Ishikawa (cell line): ENCODE results near the gene AP3S1.

Experiments used
- CEBPB ChIP-seq: IDR thresholded peaks from 2 replicates; pipeline ENCODE4 v1.6.1; 2012
- EP300 ChIP-seq: IDR thresholded peaks from 2 replicates; pipeline ENCODE4 v1.6.1; 2012; ENCODE audit warnings: borderline replicate concordance
- FOXM1 ChIP-seq: IDR thresholded peaks from 2 replicates; pipeline ENCODE4 v1.6.1; 2012; ENCODE audit warnings: low read depth, borderline replicate concordance
- NFIC ChIP-seq: IDR thresholded peaks from 2 replicates; pipeline ENCODE4 v1.6.1; 2012
- YY1 ChIP-seq: IDR thresholded peaks from 2 replicates; pipeline ENCODE4 v1.6.1; 2012; ENCODE audit warnings: low read depth
- TF ChIP-seq, protein P1 (sequence below): IDR thresholded peaks from 2 replicates; pipeline ENCODE4 v1.6.1; 2012
- TF ChIP-seq, protein P2 (sequence below): IDR thresholded peaks from 2 replicates; pipeline ENCODE4 v1.6.1; 2012; ENCODE audit warnings: low read depth, mild to moderate bottlenecking
- TF ChIP-seq, protein P3 (sequence below): IDR thresholded peaks from 2 replicates; pipeline ENCODE4 v1.6.1; 2012

DNA sequence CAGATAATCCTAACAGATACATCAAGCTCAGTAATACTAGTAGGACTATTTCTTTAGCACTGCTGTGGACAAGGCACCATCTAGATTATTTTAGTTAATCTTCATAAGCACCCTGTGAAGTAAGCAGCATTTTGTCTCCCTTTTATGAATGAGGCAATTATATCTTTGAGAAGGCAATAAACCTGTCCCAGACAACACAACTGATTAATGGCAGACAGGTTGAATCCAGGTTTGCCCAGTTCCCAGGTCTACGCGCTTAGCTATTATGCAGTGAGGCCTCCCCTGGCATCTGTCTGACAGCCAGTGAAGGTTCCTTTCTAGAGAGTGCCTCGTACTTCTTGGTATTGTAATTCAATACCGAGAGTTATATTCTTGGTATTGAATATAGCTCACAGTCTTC lies 110.9 kb downstream of the AP3S1 start:
- TF ChIP-seq, protein P1, sequence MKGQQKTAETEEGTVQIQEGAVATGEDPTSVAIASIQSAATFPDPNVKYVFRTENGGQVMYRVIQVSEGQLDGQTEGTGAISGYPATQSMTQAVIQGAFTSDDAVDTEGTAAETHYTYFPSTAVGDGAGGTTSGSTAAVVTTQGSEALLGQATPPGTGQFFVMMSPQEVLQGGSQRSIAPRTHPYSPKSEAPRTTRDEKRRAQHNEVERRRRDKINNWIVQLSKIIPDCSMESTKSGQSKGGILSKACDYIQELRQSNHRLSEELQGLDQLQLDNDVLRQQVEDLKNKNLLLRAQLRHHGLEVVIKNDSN, result no peak
- TF ChIP-seq FOXM1 (no peak), YY1 (no peak), EP300 (no peak), NFIC (no peak), CEBPB (no peak)
- TF ChIP-seq, protein P2, sequence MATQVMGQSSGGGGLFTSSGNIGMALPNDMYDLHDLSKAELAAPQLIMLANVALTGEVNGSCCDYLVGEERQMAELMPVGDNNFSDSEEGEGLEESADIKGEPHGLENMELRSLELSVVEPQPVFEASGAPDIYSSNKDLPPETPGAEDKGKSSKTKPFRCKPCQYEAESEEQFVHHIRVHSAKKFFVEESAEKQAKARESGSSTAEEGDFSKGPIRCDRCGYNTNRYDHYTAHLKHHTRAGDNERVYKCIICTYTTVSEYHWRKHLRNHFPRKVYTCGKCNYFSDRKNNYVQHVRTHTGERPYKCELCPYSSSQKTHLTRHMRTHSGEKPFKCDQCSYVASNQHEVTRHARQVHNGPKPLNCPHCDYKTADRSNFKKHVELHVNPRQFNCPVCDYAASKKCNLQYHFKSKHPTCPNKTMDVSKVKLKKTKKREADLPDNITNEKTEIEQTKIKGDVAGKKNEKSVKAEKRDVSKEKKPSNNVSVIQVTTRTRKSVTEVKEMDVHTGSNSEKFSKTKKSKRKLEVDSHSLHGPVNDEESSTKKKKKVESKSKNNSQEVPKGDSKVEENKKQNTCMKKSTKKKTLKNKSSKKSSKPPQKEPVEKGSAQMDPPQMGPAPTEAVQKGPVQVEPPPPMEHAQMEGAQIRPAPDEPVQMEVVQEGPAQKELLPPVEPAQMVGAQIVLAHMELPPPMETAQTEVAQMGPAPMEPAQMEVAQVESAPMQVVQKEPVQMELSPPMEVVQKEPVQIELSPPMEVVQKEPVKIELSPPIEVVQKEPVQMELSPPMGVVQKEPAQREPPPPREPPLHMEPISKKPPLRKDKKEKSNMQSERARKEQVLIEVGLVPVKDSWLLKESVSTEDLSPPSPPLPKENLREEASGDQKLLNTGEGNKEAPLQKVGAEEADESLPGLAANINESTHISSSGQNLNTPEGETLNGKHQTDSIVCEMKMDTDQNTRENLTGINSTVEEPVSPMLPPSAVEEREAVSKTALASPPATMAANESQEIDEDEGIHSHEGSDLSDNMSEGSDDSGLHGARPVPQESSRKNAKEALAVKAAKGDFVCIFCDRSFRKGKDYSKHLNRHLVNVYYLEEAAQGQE, result no peak
- TF ChIP-seq, protein P3, sequence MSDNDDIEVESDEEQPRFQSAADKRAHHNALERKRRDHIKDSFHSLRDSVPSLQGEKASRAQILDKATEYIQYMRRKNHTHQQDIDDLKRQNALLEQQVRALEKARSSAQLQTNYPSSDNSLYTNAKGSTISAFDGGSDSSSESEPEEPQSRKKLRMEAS, result no peak
